ENCODE results near the gene THRB. TPM values are rescaled to one million over a fixed set of nuclear protein-coding genes. Genes with fewer than 3 reads are reported as not detected.

THRB gene
- total and polyA plus RNA-seq, 4 experiments from 2014 or later: 0.03 TPM; not detected in 3

DNA sequence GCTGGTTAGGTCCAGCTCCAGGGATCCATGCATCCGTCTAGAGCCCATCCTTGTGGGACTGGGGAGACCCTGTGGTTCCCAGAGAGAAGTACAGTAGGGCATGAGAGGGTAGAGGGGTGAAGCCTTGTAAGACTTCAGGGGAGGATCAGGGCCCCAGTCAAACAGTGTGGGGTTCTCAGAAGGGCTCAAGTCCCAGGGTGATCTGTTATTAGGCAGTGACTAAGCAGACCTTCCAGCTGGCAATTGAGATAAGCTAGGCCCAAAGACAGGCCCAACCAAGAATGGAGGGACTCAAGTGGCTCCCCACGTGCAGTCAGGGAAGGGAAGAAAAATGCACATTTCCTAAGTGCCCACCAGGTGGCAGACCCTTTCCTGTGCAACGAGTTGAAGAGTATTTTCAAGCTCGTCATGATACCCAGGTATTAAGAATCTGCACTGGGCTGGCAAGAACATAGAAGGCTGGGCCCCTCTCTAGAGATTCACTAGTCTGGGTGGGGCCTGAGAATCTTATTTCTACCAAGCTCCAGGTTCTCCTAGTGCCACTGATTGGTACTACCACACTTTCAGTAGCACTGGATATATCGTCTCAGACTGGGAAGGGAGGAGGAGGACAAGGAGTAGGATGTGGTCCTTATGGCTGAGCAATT, 308.8 kb downstream of the THRB start:
- POLR2A ChIA-PET (ENCODE audit: partially characterized antibody): no interaction called here

DNA sequence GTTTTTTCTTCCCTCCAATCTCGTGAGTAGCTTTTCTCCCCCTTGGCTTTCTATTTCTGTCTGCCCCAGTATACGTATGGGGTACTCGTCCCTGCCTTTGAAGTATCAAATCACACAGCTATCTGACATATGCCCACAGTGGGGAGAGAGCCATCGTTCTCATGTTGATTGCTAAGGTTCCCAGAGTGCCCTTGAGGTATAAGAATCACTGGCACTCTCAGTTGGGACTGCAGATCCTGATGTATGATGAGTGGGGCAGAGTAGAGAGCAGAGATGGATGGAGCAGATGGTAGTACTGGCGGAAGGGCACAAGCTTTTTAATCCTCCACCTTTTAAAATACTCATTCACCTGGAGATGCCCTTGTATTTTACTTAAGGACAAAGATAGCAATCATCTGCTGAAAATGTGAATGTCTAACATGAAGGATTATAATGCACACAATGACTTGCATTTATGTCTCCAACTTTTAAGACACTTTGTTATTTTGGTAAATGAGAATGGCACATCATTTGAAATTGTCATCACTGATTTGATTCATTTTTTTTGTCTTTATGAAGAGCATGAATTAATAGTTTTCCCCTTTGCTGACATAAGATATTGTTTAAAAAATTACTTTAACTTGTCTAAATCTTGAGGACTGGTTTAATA, 310.0 kb downstream of the THRB start:
- H3K27ac ChIP-seq (ENCODE audit: low read depth, low read length): no peak overlapping the region
- CTCF ChIA-PET (ENCODE audit: partially characterized antibody): interaction anchor here (2.5 kb wide), 1 partner anchor 10 kb away, joined by 10 read pairs; no protein-coding TSS in a partner anchor

More for the DNA sequence above, 308.8 kb downstream of the THRB start:
- H3K36me3 ChIP-seq (ENCODE audit: insufficient read depth, low read length): no peaks in the 10 kb centered on the region
- Mint-ChIP-seq H3K27ac (no peak overlapping the region), H3K9me3 (no peaks in the 10 kb centered on the region), H3K4me1 (no peaks in the 10 kb centered on the region), H3K4me3 (no peak overlapping the region), H3K27me3 (peaks cover 1 to 2% of the 10 kb centered on the region in 2 donors), H3K36me3 (no peaks in the 10 kb centered on the region)
- no peak overlapping the region for H3K4me3 ChIP-seq (ENCODE audit: low read length in 2 of 2)
- CTCF ChIA-PET (ENCODE audit: partially characterized antibody): interaction anchor here (0.9 to 2.5 kb wide), 4 partner anchors 9 to 18 kb away, joined by 3 to 10 read pairs (median 4); no protein-coding TSS in a partner anchor
- H3K4me1 ChIP-seq (ENCODE audit: insufficient read depth, low read length): no peaks in the 10 kb centered on the region
- H3K9me3 ChIP-seq (ENCODE audit: control insufficient read depth in 1 of 2, low read length in 2 of 2): no peaks in the 10 kb centered on the region
- H3K27ac ChIP-seq (ENCODE audit: low read depth, low read length): no peak overlapping the region
- DNase-seq: peak in 3 of 5 donors; percentile 0 to 3 (median 2)
- H3K27me3 ChIP-seq (ENCODE audit: insufficient read depth, low read length): no peaks in the 10 kb centered on the region
- intact Hi-C loops (cut with micrococcal nuclease): loop anchor here (5.0 kb wide), 1 partner anchor 1406 kb away; no protein-coding TSS in a partner anchor

DNA sequence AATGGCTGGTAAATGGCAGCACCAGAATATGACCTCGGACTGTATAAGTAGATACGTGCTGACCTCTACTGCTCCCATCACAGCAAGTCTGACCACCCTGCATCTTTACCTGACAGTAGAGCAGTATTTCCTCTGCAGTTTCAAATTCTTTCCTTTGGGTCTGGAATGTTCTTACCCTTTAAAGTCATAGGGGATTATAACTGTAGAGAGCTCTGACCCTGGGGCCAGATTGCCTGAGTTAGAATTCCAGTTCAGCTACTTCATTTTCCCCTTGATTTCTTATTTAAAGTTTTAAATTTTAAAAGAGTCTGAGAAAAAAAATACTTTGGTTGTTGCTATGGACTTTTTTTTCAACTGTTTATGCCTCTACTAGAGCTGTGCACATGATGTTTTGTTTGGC, 311.9 kb downstream of the THRB start:
- H3K4me1 Mint-ChIP-seq: no peaks in the 10 kb centered on the region
- peaks cover 1 to 2% of the 10 kb centered on the region in 2 donors for H3K27me3 Mint-ChIP-seq
- DNase-seq: no peak
- intact Hi-C loops (cut with micrococcal nuclease): no loop called here
- no peaks in the 10 kb centered on the region for H3K27me3 ChIP-seq (ENCODE audit: insufficient read depth, low read length)
- no peaks in the 10 kb centered on the region for H3K36me3 Mint-ChIP-seq
- POLR2A ChIA-PET (ENCODE audit: partially characterized antibody): no interaction called here
- no peaks in the 10 kb centered on the region for H3K4me1 ChIP-seq (ENCODE audit: insufficient read depth, low read length)
- H3K4me3 Mint-ChIP-seq: no peak overlapping the region
- no peak overlapping the region for H3K4me3 ChIP-seq (ENCODE audit: low read length in 2 of 2)
- H3K9me3 Mint-ChIP-seq: no peaks in the 10 kb centered on the region
- CTCF ChIA-PET (ENCODE audit: partially characterized antibody): no interaction called here
- no peak overlapping the region for H3K27ac Mint-ChIP-seq
- no peaks in the 10 kb centered on the region for H3K9me3 ChIP-seq (ENCODE audit: control insufficient read depth in 1 of 2, low read length in 2 of 2)
- H3K36me3 ChIP-seq (ENCODE audit: insufficient read depth, low read length): no peaks in the 10 kb centered on the region
- H3K27ac ChIP-seq (ENCODE audit: low read depth, low read length): no peak overlapping the region

More for the DNA sequence above, 310.0 kb downstream of the THRB start:
- no peaks in the 10 kb centered on the region for H3K9me3 ChIP-seq (ENCODE audit: control insufficient read depth in 1 of 2, low read length in 2 of 2)
- no peak for DNase-seq
- no peak overlapping the region for H3K4me3 ChIP-seq (ENCODE audit: low read length in 2 of 2)
- no peaks in the 10 kb centered on the region for H3K36me3 ChIP-seq (ENCODE audit: insufficient read depth, low read length)
- H3K27me3 ChIP-seq (ENCODE audit: insufficient read depth, low read length): no peaks in the 10 kb centered on the region
- H3K4me1 ChIP-seq (ENCODE audit: insufficient read depth, low read length): no peaks in the 10 kb centered on the region
- POLR2A ChIA-PET (ENCODE audit: partially characterized antibody): no interaction called here
- intact Hi-C loops (cut with micrococcal nuclease): loop anchor here (5.0 kb wide), 1 partner anchor 1408 kb away; no protein-coding TSS in a partner anchor
- Mint-ChIP-seq H3K27ac (no peak overlapping the region), H3K9me3 (no peaks in the 10 kb centered on the region), H3K4me1 (no peaks in the 10 kb centered on the region), H3K4me3 (no peak overlapping the region), H3K27me3 (peaks cover 1 to 2% of the 10 kb centered on the region in 2 donors), H3K36me3 (no peaks in the 10 kb centered on the region)

DNA sequence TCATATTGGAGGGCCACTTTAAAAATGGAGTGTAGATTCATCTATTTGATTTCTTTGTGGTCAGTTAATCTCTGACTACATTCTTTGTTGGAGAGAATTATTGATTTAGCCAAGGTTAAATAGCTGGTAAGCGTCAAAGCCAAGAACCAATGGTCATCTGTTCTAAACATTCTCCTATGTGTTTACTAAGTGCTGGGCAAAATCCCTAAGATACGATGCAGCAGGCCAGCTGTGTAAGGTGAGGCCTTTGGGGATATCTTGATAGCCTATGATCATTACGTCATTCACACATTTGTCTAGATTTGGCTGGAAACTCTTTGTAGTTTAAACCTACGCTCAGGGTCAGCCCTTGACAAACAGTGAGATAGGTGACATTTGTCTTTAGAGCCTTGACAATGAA, 313.4 kb downstream of the THRB start:
- no peaks in the 10 kb centered on the region for H3K4me1 ChIP-seq (ENCODE audit: insufficient read depth, low read length)
- H3K4me3 ChIP-seq (ENCODE audit: low read length in 2 of 2): no peak overlapping the region
- CTCF ChIA-PET (ENCODE audit: partially characterized antibody): no interaction called here

DNA sequence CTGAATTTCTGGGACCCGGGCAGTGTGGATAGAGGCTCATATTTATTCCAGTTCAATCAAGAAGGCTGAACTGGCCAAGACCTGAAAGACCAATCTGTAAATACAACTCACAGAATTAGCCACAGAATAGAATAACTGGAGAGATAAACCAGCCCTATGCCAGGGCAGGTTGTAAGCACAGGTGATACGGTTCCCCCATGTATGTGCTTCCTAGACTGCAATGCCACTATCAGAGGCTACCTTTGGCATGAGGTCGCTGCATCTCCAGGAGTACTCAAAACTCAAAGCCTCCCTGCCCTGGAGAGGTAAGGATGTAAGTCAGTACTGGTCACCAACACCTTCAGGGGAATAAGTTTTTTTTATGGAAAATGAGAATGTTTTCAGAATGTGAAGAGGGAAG, 314.0 kb downstream of the THRB start:
- intact Hi-C loops (cut with micrococcal nuclease): no loop called here
- Histone ChIP-seq H3K27me3 (ENCODE audit: insufficient read depth, low read length) (no peaks in the 10 kb centered on the region), H3K36me3 (ENCODE audit: insufficient read depth, low read length) (no peaks in the 10 kb centered on the region), H3K4me1 (ENCODE audit: insufficient read depth, low read length) (no peaks in the 10 kb centered on the region), H3K27ac (ENCODE audit: low read depth, low read length) (no peak overlapping the region), H3K4me3 (ENCODE audit: low read length in 2 of 2) (no peak overlapping the region), H3K9me3 (ENCODE audit: control insufficient read depth in 1 of 2, low read length in 2 of 2) (no peaks in the 10 kb centered on the region)
- no peaks in the 10 kb centered on the region for H3K4me1 Mint-ChIP-seq
- CTCF ChIA-PET (ENCODE audit: partially characterized antibody): no interaction called here
- POLR2A ChIA-PET (ENCODE audit: partially characterized antibody): no interaction called here
- H3K4me3 Mint-ChIP-seq: no peak overlapping the region
- H3K27ac Mint-ChIP-seq: no peak overlapping the region
- no peaks in the 10 kb centered on the region for H3K9me3 Mint-ChIP-seq
- no peak for DNase-seq
- peaks cover 1% of the 10 kb centered on the region in 2 donors for H3K27me3 Mint-ChIP-seq
- H3K36me3 Mint-ChIP-seq: no peaks in the 10 kb centered on the region

More for the DNA sequence above, 313.4 kb downstream of the THRB start:
- no peaks in the 10 kb centered on the region for H3K27me3 ChIP-seq (ENCODE audit: insufficient read depth, low read length)
- intact Hi-C loops (cut with micrococcal nuclease): no loop called here
- H3K36me3 ChIP-seq (ENCODE audit: insufficient read depth, low read length): no peaks in the 10 kb centered on the region
- H3K9me3 ChIP-seq (ENCODE audit: control insufficient read depth in 1 of 2, low read length in 2 of 2): no peaks in the 10 kb centered on the region
- DNase-seq: no peak
- Mint-ChIP-seq H3K27ac (no peak overlapping the region), H3K27me3 (peaks cover 1 to 2% of the 10 kb centered on the region in 2 donors), H3K36me3 (no peaks in the 10 kb centered on the region), H3K4me3 (no peak overlapping the region), H3K4me1 (no peaks in the 10 kb centered on the region), H3K9me3 (no peaks in the 10 kb centered on the region)
- no peak overlapping the region for H3K27ac ChIP-seq (ENCODE audit: low read depth, low read length)
- POLR2A ChIA-PET (ENCODE audit: partially characterized antibody): no interaction called here

DNA sequence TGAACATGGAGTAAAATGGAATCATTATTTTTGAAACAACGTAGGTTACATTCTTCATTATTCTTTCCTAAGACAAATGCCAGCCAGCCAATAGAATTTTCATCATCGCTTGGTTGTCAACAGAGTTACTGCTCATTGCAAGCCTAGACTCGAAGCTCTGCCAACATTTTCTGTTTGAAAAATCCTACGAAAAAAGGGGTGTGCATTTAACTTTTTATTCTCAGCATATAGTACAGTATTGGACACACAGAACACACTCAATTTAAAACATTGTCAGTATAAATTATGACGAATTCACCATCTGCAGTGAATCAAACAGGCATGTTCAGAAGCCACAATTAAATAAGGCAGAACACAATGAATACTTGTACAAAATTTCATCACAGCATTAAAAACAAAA, 317.4 kb downstream of the THRB start:
- ChIA-PET POLR2A (ENCODE audit: partially characterized antibody) (no interaction called here), CTCF (ENCODE audit: partially characterized antibody) (no interaction called here)

DNA sequence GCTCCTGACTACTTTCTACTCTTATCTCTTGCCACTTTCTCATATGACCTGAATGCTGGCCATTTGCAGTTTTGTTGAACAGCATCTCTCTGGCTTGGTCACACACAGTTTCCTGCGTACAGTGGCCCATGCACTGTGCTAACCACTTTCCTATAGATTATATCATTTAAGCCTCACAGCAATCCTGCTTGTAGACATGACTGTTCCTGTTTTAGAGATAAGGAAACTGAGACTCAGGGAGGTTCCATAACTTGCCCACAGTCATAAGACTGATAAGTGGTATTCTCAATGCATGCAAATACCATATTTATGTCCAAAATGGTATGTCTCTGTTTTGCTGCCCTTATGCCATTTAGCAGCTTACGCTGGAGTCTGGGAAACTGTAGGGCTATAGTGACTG, 320.0 kb downstream of the THRB start:
- no peak overlapping the region for H3K4me3 ChIP-seq (ENCODE audit: low read length in 2 of 2)
- H3K36me3 Mint-ChIP-seq: no peaks in the 10 kb centered on the region
- no peaks in the 10 kb centered on the region for H3K9me3 Mint-ChIP-seq
- no peak overlapping the region for H3K27ac Mint-ChIP-seq
- ChIA-PET POLR2A (ENCODE audit: partially characterized antibody) (no interaction called here), CTCF (ENCODE audit: partially characterized antibody) (interaction anchor here (0.6 kb wide), 1 partner anchor 12 kb away, joined by 3 read pairs; no protein-coding TSS in a partner anchor)
- no peaks in the 10 kb centered on the region for H3K27me3 Mint-ChIP-seq
- H3K4me1 ChIP-seq (ENCODE audit: insufficient read depth, low read length): no peaks in the 10 kb centered on the region
- H3K27me3 ChIP-seq (ENCODE audit: insufficient read depth, low read length): no peaks in the 10 kb centered on the region
- H3K9me3 ChIP-seq (ENCODE audit: control insufficient read depth in 1 of 2, low read length in 2 of 2): no peaks in the 10 kb centered on the region
- no peaks in the 10 kb centered on the region for H3K4me1 Mint-ChIP-seq
- no peak overlapping the region for H3K4me3 Mint-ChIP-seq
- no peak for DNase-seq
- no peaks in the 10 kb centered on the region for H3K36me3 ChIP-seq (ENCODE audit: insufficient read depth, low read length)
- no peak overlapping the region for H3K27ac ChIP-seq (ENCODE audit: low read depth, low read length)
- intact Hi-C loops (cut with micrococcal nuclease): no loop called here

More for the DNA sequence above, 317.4 kb downstream of the THRB start:
- H3K4me1 Mint-ChIP-seq: no peaks in the 10 kb centered on the region
- no peaks in the 10 kb centered on the region for H3K27me3 ChIP-seq (ENCODE audit: insufficient read depth, low read length)
- H3K27me3 Mint-ChIP-seq: no peaks in the 10 kb centered on the region
- H3K36me3 ChIP-seq (ENCODE audit: insufficient read depth, low read length): no peaks in the 10 kb centered on the region
- no peaks in the 10 kb centered on the region for H3K9me3 Mint-ChIP-seq
- intact Hi-C loops (cut with micrococcal nuclease): no loop called here
- H3K4me1 ChIP-seq (ENCODE audit: insufficient read depth, low read length): no peaks in the 10 kb centered on the region
- H3K36me3 Mint-ChIP-seq: no peaks in the 10 kb centered on the region
- H3K27ac ChIP-seq (ENCODE audit: low read depth, low read length): no peak overlapping the region
- no peak for DNase-seq
- no peak overlapping the region for H3K4me3 ChIP-seq (ENCODE audit: low read length in 2 of 2)
- H3K27ac Mint-ChIP-seq: no peak overlapping the region
- no peak overlapping the region for H3K4me3 Mint-ChIP-seq
- no peaks in the 10 kb centered on the region for H3K9me3 ChIP-seq (ENCODE audit: control insufficient read depth in 1 of 2, low read length in 2 of 2)

Measured in CD4-positive, alpha-beta memory T cell (primary cell).